ENCODE results near the gene ARHGEF9.

- TF ChIP-seq CTCF (IDR thresholded peaks at IDR 0.05) (no peak), POLR2A (IDR thresholded peaks at IDR 0.05) (no peak), POLR2AphosphoS5 (IDR thresholded peaks at IDR 0.05) (no peak)
Measured at GRCh38 chrX:63679432-63679831, 105.6 kb downstream of the ARHGEF9 start.
